Kidney (tissue), 14 donors: ENCODE measurements around the gene ERC2. TPM values are rescaled to one million over a fixed set of nuclear protein-coding genes. Genes with fewer than 3 reads are reported as not detected.

ENCODE experiments used
- DNase-seq, 5 donors: peaks; one replicate each; pipeline ENCODE4 v3.0.0-alpha.2; 2013 to 2020
- FAIRE-seq: peaks from 2 replicates; lab custom pipeline; 2012; peaks lifted over from hg19 to GRCh38; lab: Jason Lieb, UNC
- H3K27ac ChIP-seq, 2 donors: one replicate each; pipeline ENCODE4 v1.7.0; 2013; ENCODE audit warnings: low read depth in 2 of 2, low read length in 2 of 2, inconsistent platforms in 1 of 2
- H3K27me3 ChIP-seq: one replicate; pipeline ENCODE4 v1.7.1; 2013; ENCODE audit warnings: low read length, inconsistent platforms; ENCODE audit not compliant: control insufficient read depth, insufficient read depth
- H3K36me3 ChIP-seq, 3 donors: one replicate each; pipeline versions ENCODE4 v1.7.0 to v1.7.1; 2013; ENCODE audit warnings: low read length in 3 of 3, control low read depth in 1 of 3, inconsistent platforms in 1 of 3; ENCODE audit not compliant: insufficient read depth in 3 of 3, control insufficient read depth in 2 of 3
- H3K4me1 ChIP-seq, 3 donors: one replicate each; pipeline versions ENCODE4 v1.7.0 to v1.7.1; 2013; ENCODE audit warnings: low read length in 3 of 3, inconsistent platforms in 1 of 3, low read depth in 1 of 3; ENCODE audit not compliant: control insufficient read depth in 2 of 3, insufficient read depth in 2 of 3
- H3K4me3 ChIP-seq, 3 donors: one replicate each; pipeline versions ENCODE4 v1.7.0 to v1.8.1; 2013; ENCODE audit warnings: low read length in 3 of 3, control low read depth in 1 of 3, inconsistent platforms in 1 of 3
- H3K9ac ChIP-seq, 3 donors: one replicate each; pipeline versions ENCODE4 v1.7.0 to v1.7.1; 2013; ENCODE audit warnings: low read length in 3 of 3, control low read depth in 1 of 3, inconsistent platforms in 1 of 3
- H3K9me3 ChIP-seq, 3 donors: one replicate each; pipeline versions ENCODE4 v1.7.0 to v1.7.1; 2013; ENCODE audit warnings: low read length in 3 of 3, control low read depth in 1 of 3, inconsistent platforms in 1 of 3; ENCODE audit not compliant: control insufficient read depth in 2 of 3, insufficient read depth in 1 of 3
- intact Hi-C: fragments of 100-400 bp; cut with DNase I; formaldehyde crosslinking; loops from one replicate; pipeline ENCODE4 v1.11.1; 2022
- polyA plus RNA-seq: library from polyadenylated mRNA; stranded (reverse); fragments of 350-450 nt; fragmentation: Illumina TruSeq; extraction: RNeasy Lipid Tissue Mini Kit (QIAGEN cat#74804); gene quantifications from one replicate; pipeline ENCODE4 v1.2.3, GENCODE V29; 2014; ENCODE audit warnings: low read depth, low replicate concordance; ENCODE audit not compliant: insufficient read depth
- total RNA-seq: library from RNA; stranded (reverse); fragmentation: NEBNext Ultra II Directional; extraction: Animal tissue kit (Norgen Biotek cat#: 25700); gene quantifications from one replicate; pipeline ENCODE4 v1.2.1, GENCODE V29; 2021
- TF ChIP-seq, protein P1 (sequence below): IDR thresholded peaks from 3 replicates; pipeline ENCODE4 v1.5.1; 2012; ENCODE audit warnings: mild to moderate bottlenecking, moderate library complexity, borderline replicate concordance; ENCODE audit not compliant: insufficient read depth; ENCODE audit errors: extremely low read depth
- donor health status: control.
- donor health status: control.
- donor health status: control.
- donor health status: control.
- donor health status: control.
- donor health status: DM: yes; HTN: yes; CAD: no.
- donor health status: Normal renal cell carcinoma (clear cell type).

ERC2 gene
- total and polyA plus RNA-seq, 2 donors from 2014 or later = 0.92 to 3.8 TPM

- Histone ChIP-seq H3K9me3 (no peaks in the 10 kb centered on the region), H3K36me3 (no peaks in the 10 kb centered on the region), H3K27me3 (no peaks in the 10 kb centered on the region), H3K9ac (no peak overlapping the region), H3K4me1 (peaks cover 0 to 2% (median 0%) of the 10 kb centered on the region in 3 donors), H3K4me3 (no peak overlapping the region), H3K27ac (no peak overlapping the region)
- FAIRE-seq = no peak
- TF ChIP-seq, protein P1, sequence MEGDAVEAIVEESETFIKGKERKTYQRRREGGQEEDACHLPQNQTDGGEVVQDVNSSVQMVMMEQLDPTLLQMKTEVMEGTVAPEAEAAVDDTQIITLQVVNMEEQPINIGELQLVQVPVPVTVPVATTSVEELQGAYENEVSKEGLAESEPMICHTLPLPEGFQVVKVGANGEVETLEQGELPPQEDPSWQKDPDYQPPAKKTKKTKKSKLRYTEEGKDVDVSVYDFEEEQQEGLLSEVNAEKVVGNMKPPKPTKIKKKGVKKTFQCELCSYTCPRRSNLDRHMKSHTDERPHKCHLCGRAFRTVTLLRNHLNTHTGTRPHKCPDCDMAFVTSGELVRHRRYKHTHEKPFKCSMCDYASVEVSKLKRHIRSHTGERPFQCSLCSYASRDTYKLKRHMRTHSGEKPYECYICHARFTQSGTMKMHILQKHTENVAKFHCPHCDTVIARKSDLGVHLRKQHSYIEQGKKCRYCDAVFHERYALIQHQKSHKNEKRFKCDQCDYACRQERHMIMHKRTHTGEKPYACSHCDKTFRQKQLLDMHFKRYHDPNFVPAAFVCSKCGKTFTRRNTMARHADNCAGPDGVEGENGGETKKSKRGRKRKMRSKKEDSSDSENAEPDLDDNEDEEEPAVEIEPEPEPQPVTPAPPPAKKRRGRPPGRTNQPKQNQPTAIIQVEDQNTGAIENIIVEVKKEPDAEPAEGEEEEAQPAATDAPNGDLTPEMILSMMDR = no peak
- intact Hi-C loops = no loop called here
- no peak for DNase-seq
These were observed 586.3 kb downstream of the ERC2 start for GRCh38 chr3:55882006-55882405.

DNA sequence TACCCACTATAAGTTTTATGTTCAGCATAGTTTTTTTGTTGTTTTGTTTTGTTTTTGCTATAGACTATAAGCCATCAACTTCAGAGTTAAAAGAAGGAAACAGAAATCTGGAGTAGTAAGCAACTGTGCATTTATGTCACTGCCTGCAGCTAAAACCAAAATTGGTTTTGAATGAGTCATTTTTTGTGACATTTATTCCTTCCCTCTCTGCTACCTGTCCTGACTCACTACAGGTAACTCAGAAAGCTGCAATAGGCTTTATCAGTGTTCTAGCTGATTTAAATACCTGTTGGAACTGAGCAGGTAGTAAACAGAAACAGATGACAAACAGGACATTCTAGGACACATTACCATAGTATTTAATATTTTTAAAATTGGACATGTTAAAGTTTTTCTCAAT is 587.9 kb downstream of the ERC2 start:
- no peaks in the 10 kb centered on the region for H3K27me3 ChIP-seq
- peaks cover 0 to 2% (median 0%) of the 10 kb centered on the region in 3 donors for H3K4me1 ChIP-seq
- H3K27ac ChIP-seq = no peak overlapping the region
- no peaks in the 10 kb centered on the region for H3K9me3 ChIP-seq
- intact Hi-C loops = no loop called here
- H3K9ac ChIP-seq = no peak overlapping the region
- FAIRE-seq (no peak), DNase-seq (no peak)
- TF ChIP-seq, protein P1 = no peak
- H3K36me3 ChIP-seq = no peaks in the 10 kb centered on the region
- H3K4me3 ChIP-seq = no peak overlapping the region

DNA sequence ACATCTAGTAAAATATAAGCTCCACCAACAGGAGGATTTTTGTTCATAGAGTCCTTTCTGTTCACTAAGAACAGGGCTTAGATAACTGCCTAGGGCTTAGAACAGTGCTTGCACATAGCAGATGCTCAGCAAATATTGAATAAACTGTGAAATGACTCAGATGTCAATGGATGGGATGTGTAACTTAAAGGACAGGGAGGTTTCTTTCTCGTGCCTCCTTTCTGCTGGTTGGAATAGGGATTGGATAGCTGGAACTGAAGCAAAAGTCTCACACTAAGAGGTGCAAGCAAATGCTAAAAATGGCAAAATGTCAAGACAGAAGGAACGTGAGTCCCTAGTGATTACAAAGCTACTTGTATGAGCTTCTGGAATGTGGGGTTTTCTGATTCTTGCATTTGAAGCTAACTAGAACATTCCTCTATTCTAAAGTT is 588.4 kb downstream of the ERC2 start:
- intact Hi-C loops = no loop called here
- Histone ChIP-seq H3K27ac (no peak overlapping the region), H3K4me3 (no peak overlapping the region), H3K27me3 (no peaks in the 10 kb centered on the region), H3K9me3 (no peaks in the 10 kb centered on the region), H3K36me3 (no peaks in the 10 kb centered on the region), H3K9ac (no peak overlapping the region), H3K4me1 (peaks cover 0 to 2% (median 0%) of the 10 kb centered on the region in 3 donors)
- FAIRE-seq (no peak), DNase-seq (no peak)
- TF ChIP-seq, protein P1 = no peak

GRCh38 chr3:55877703-55878102 is 590.6 kb downstream of the ERC2 start:
- no peak overlapping the region for H3K9ac ChIP-seq
- FAIRE-seq = no peak

More at GRCh38 chr3:55877703-55878102, 590.6 kb downstream of the ERC2 start:
- intact Hi-C loops = no loop called here
- TF ChIP-seq, protein P1 = no peak
- no peak overlapping the region for H3K4me3 ChIP-seq
- no peaks in the 10 kb centered on the region for H3K36me3 ChIP-seq
- H3K9me3 ChIP-seq = no peaks in the 10 kb centered on the region
- DNase-seq = no peak
- peaks cover 0 to 2% (median 0%) of the 10 kb centered on the region in 3 donors for H3K4me1 ChIP-seq
- no peak overlapping the region for H3K27ac ChIP-seq
- no peaks in the 10 kb centered on the region for H3K27me3 ChIP-seq
